Common myeloid progenitor, CD34-positive (primary cell): ENCODE results near the gene MMP27.

Experiments
- CTCF ChIA-PET: fragments of 350-600 bp; sonication (Branson Sonifier 250); formaldehyde crosslinking; loops from one replicate; lab custom pipeline; 2021; ENCODE audit warnings: antibody characterized with exemption; lab: Charles Lee
- POLR2A ChIA-PET: fragments of 350-600 bp; sonication (Branson Sonifier 250); formaldehyde crosslinking; loops from one replicate; lab custom pipeline; 2021; ENCODE audit warnings: antibody characterized with exemption; lab: Charles Lee
- DNase-seq, 3 donors: peaks; one replicate each; pipeline versions ENCODE4 v3.0.0 to v3.0.0-alpha.2; 2013
- H3K27ac ChIP-seq, 2 experiments: 1 replicate in 1 of 2; 2 replicates in 1 of 2; pipeline ENCODE4 v1.7.0; 2013; ENCODE audit warnings: inconsistent platforms in 2 of 2, low read length in 2 of 2, mild to moderate bottlenecking in 2 of 2, low read depth in 1 of 2, moderate library complexity in 1 of 2; ENCODE audit not compliant: severe bottlenecking in 2 of 2, insufficient read depth in 1 of 2, poor library complexity in 1 of 2
- H3K27me3 ChIP-seq, 5 experiments: replicated peaks in 2 of 5; 1 replicate in 3 of 5; 2 replicates in 2 of 5; pipeline versions ENCODE4 v1.6.1 to v1.7.0; 2013; ENCODE audit warnings: low read length in 4 of 5, mild to moderate bottlenecking in 2 of 5, moderate library complexity in 2 of 5, inconsistent platforms in 1 of 5; ENCODE audit not compliant: insufficient read depth in 5 of 5, control insufficient read depth in 4 of 5
- H3K36me3 ChIP-seq, 4 experiments: 1 replicate in 2 of 4; 2 replicates in 2 of 4; pipeline versions ENCODE4 v1.6.1 to v1.7.0; 2013; ENCODE audit warnings: low read length in 3 of 4, control low read depth in 1 of 4, mild to moderate bottlenecking in 1 of 4; ENCODE audit not compliant: control insufficient read depth in 4 of 4, insufficient read depth in 4 of 4
- H3K4me1 ChIP-seq, 4 experiments: 1 replicate in 3 of 4; 2 replicates in 1 of 4; pipeline versions ENCODE4 v1.6.1 to v1.7.1; 2013; ENCODE audit warnings: low read length in 3 of 4, mild to moderate bottlenecking in 3 of 4, control low read depth in 1 of 4, inconsistent platforms in 1 of 4, moderate library complexity in 1 of 4; ENCODE audit not compliant: control insufficient read depth in 4 of 4, insufficient read depth in 4 of 4; ENCODE audit errors: control extremely low read depth in 1 of 4
- H3K4me3 ChIP-seq, 7 experiments: 1 replicate in 4 of 7; 2 replicates in 3 of 7; pipeline versions ENCODE4 v1.5.1 to v1.7.0; 2013; ENCODE audit warnings: mild to moderate bottlenecking in 7 of 7, low read length in 6 of 7, moderate library complexity in 6 of 7, inconsistent platforms in 2 of 7, low read depth in 2 of 7, control low read depth in 1 of 7; ENCODE audit not compliant: insufficient read depth in 4 of 7, control insufficient read depth in 1 of 7; ENCODE audit errors: extremely low read depth in 1 of 7
- H3K9me3 ChIP-seq, 5 experiments: 1 replicate in 4 of 5; 2 replicates in 1 of 5; pipeline versions ENCODE4 v1.6.1 to v1.7.1; 2013; ENCODE audit warnings: low read length in 4 of 5, mild to moderate bottlenecking in 2 of 5, inconsistent platforms in 1 of 5, low read depth in 1 of 5, moderate library complexity in 1 of 5; ENCODE audit not compliant: control insufficient read depth in 4 of 5, insufficient read depth in 2 of 5; ENCODE audit errors: control extremely low read depth in 1 of 5
- WGBS: methylation state at CpG from one replicate; pipeline ENCODE4 v1.1.5; 2013; ENCODE audit not compliant: insufficient coverage; 5-methylcytosine and 5-hydroxymethylcytosine counted together

MMP27 gene

GRCh38 chr11:102676084-102676483 is 29.5 kb downstream of the MMP27 start:
- Histone ChIP-seq H3K4me1 (no peaks in the 10 kb centered on the region), H3K4me3 (no peak overlapping the region), H3K36me3 (no peaks in the 10 kb centered on the region), H3K27ac (no peak overlapping the region), H3K9me3 (no peaks in the 10 kb centered on the region), H3K27me3 (no peaks in the 10 kb centered on the region)
- no peak for DNase-seq
- POLR2A ChIA-PET, result no interaction called here
- WGBS, result 94% methylated on average over 2 of the region's 2 CpGs
- CTCF ChIA-PET, result no interaction called here

- ChIA-PET POLR2A (no interaction called here), CTCF (interaction anchor here (1.6 kb wide), 1 partner anchor 56 kb away, joined by 5 read pairs; no protein-coding TSS in a partner anchor)
- no peaks in the 10 kb centered on the region for H3K4me1 ChIP-seq
- H3K36me3 ChIP-seq, result no peaks in the 10 kb centered on the region
- H3K9me3 ChIP-seq, result no peaks in the 10 kb centered on the region
- no peak overlapping the region for H3K27ac ChIP-seq
- no CpG with 5 or more reads among the region's 3 CpGs for WGBS
- no peak for DNase-seq
- no peaks in the 10 kb centered on the region for H3K27me3 ChIP-seq
- H3K4me3 ChIP-seq, result no peak overlapping the region
Observed at GRCh38 chr11:102669664-102670063, 35.9 kb downstream of the MMP27 start.

DNA sequence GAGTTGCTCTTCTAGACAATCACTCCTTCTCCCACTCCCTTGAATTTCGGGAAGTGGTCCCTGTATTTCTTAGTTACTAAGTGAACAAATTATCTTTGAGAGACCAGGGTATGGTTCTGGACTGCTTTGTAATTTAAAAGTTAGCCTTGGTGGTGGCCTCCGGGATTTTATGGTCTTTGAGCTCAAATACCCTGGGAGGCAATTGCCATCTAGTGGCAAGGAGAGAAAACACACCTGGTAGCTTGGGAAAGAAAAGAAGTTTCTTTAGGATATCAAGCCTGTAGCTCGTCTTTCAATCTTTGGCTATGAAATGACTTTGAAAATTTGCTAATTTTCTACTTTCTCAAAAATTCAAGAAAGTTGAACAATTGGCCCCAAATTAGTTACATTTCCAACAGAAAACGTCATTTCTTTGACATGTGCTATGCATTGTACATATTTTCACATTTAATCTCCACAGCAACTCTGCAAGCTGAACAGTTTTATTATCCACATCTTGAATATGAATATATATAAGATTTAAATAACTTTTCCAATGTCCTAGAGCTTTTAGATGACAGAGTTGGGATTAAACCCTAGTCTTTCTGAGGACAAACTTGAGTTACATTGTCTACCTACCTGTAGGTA is 39.1 kb downstream of the MMP27 start:
- no peak overlapping the region for H3K27ac ChIP-seq
- H3K4me3 ChIP-seq, result no peak overlapping the region
- H3K27me3 ChIP-seq, result no peaks in the 10 kb centered on the region
- POLR2A ChIA-PET, result no interaction called here
- 14% methylated on average over 2 of the region's 4 CpGs for WGBS
- CTCF ChIA-PET, result interaction anchor here (0.7 to 2.9 kb wide), 14 partner anchors 10 to 806 kb away, joined by 3 to 12 read pairs (median 5); no protein-coding TSS in a partner anchor
- no peaks in the 10 kb centered on the region for H3K9me3 ChIP-seq
- DNase-seq, result peak; percentile 41 to 56 (median 53)
- H3K36me3 ChIP-seq, result no peaks in the 10 kb centered on the region
- no peaks in the 10 kb centered on the region for H3K4me1 ChIP-seq

GRCh38 chr11:102664001-102664752 is 41.4 kb downstream of the MMP27 start:
- ChIA-PET POLR2A (no interaction called here), CTCF (interaction anchor here (0.6 to 2.9 kb wide), 5 partner anchors 50 to 804 kb away, joined by 3 to 11 read pairs (median 3); no protein-coding TSS in a partner anchor)
- no peak overlapping the region for H3K4me3 ChIP-seq
- no peak overlapping the region for H3K27ac ChIP-seq
- H3K27me3 ChIP-seq, result no peaks in the 10 kb centered on the region
- H3K4me1 ChIP-seq, result no peaks in the 10 kb centered on the region
- peak; percentile 13 to 36 (median 28) for DNase-seq
- H3K9me3 ChIP-seq, result no peaks in the 10 kb centered on the region
- H3K36me3 ChIP-seq, result no peaks in the 10 kb centered on the region
- WGBS, result 81% methylated on average over 8 of the region's 13 CpGs

- H3K36me3 ChIP-seq, result no peaks in the 10 kb centered on the region
- no peak overlapping the region for H3K4me3 ChIP-seq
- no peak overlapping the region for H3K27ac ChIP-seq
- DNase-seq, result no peak
- no peaks in the 10 kb centered on the region for H3K4me1 ChIP-seq
- POLR2A ChIA-PET, result no interaction called here
- H3K9me3 ChIP-seq, result no peaks in the 10 kb centered on the region
- H3K27me3 ChIP-seq, result no peaks in the 10 kb centered on the region
- CTCF ChIA-PET, result no interaction called here
Observed at GRCh38 chr11:102662607-102663006, 43.0 kb downstream of the MMP27 start.

GRCh38 chr11:102661040-102661439 is 44.5 kb downstream of the MMP27 start:
- H3K9me3 ChIP-seq, result no peaks in the 10 kb centered on the region
- CTCF ChIA-PET, result interaction anchor here (0.9 kb wide), 1 partner anchor 293 kb away, joined by 3 read pairs; no protein-coding TSS in a partner anchor
- POLR2A ChIA-PET, result no interaction called here
- H3K4me1 ChIP-seq, result no peaks in the 10 kb centered on the region
- no peak overlapping the region for H3K4me3 ChIP-seq
- no peak for DNase-seq
- peaks cover 0 to 2% (median 0%) of the 10 kb centered on the region in 5 experiments for H3K27me3 ChIP-seq
- no peak overlapping the region for H3K27ac ChIP-seq
- 100% methylated on average over 2 of the region's 4 CpGs for WGBS
- no peaks in the 10 kb centered on the region for H3K36me3 ChIP-seq

- H3K9me3 ChIP-seq, result peaks cover 0 to 7% (median 0%) of the 10 kb centered on the region in 5 experiments
- H3K4me1 ChIP-seq, result no peaks in the 10 kb centered on the region
- H3K4me3 ChIP-seq, result no peak overlapping the region
- peaks cover 0 to 2% (median 0%) of the 10 kb centered on the region in 5 experiments for H3K27me3 ChIP-seq
- no peak for DNase-seq
- no CpG with 5 or more reads among the region's 1 CpG for WGBS
- POLR2A ChIA-PET, result no interaction called here
- no peaks in the 10 kb centered on the region for H3K36me3 ChIP-seq
- H3K27ac ChIP-seq, result no peak overlapping the region
- CTCF ChIA-PET, result interaction anchor here (1.2 kb wide), 1 partner anchor 10 kb away, joined by 3 read pairs; no protein-coding TSS in a partner anchor
Observed at GRCh38 chr11:102656528-102656927, 49.0 kb downstream of the MMP27 start.
